Duodenal mucosa (tissue), 2 donors: ENCODE data around the gene DKK2.

Experiments
- H3K27ac ChIP-seq: one replicate; pipeline ENCODE4 v1.7.0; 2013; ENCODE audit warnings: low read depth, low read length
- H3K27me3 ChIP-seq, 2 donors: one replicate each; pipeline ENCODE4 v1.7.0; 2013; ENCODE audit warnings: low read length in 2 of 2, control low read depth in 1 of 2; ENCODE audit not compliant: insufficient read depth in 2 of 2, control insufficient read depth in 1 of 2
- H3K36me3 ChIP-seq, 2 donors: one replicate each; pipeline ENCODE4 v1.7.0; 2013; ENCODE audit warnings: low read length in 2 of 2, control low read depth in 1 of 2; ENCODE audit not compliant: insufficient read depth in 2 of 2, control insufficient read depth in 1 of 2
- H3K4me1 ChIP-seq, 2 donors: one replicate each; pipeline ENCODE4 v1.7.0; 2013; ENCODE audit warnings: low read length in 2 of 2, control low read depth in 1 of 2; ENCODE audit not compliant: insufficient read depth in 2 of 2, control insufficient read depth in 1 of 2
- H3K4me3 ChIP-seq, 2 donors: one replicate each; pipeline ENCODE4 v1.7.0; 2013; ENCODE audit warnings: low read length in 2 of 2, low read depth in 1 of 2
- H3K9ac ChIP-seq, 2 donors: one replicate each; pipeline ENCODE4 v1.7.0; 2013; ENCODE audit warnings: low read length in 2 of 2, low read depth in 1 of 2
- H3K9me3 ChIP-seq, 2 donors: one replicate each; pipeline ENCODE4 v1.7.0; 2013; ENCODE audit warnings: low read length in 2 of 2, control low read depth in 1 of 2; ENCODE audit not compliant: control insufficient read depth in 1 of 2

Gene DKK2

DNA sequence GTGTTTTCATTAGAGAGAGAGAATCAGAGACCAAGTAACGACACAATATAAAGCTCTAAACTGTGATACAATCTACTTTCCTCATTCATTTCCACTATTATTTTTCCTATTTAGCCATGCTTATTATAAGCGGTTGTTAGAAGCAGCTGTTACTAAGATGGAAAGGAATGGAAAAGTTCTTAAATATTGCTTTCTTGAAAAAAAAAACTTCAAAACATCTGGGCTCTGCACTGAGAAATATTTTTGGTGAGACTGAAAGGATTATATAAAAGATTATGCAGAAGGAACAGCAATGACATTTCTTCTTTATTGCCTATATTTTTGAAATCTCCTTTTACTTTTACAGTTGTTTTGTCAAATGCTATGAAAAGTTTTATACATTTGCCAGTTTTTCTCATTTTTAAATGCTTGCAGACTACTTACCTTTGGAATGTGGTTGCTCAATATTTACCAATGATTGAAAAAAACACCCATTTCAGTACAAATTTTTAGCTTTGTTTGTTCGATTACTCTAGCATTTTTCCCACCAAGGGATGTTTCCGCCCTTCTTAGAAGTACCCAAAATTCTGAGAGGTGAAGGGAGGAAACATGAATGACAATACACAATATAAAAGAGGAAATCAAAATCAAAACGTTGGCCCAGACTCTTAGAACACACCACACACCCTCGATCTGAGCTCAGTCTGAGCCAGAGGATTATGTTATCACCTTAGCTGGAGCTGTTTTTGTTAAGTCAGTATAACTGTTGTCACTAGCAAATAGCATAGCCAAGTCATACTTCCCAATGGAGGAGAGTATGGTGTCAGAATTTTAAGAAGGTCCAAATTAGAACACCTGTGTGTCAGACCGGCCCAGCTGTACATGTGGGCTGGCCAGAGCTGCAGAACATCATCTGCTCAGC lies 18.4 kb downstream of the DKK2 start:
- H3K4me1 ChIP-seq: no peaks in the 10 kb centered on the region
- no peaks in the 10 kb centered on the region for H3K36me3 ChIP-seq
- H3K9ac ChIP-seq: no peak overlapping the region
- no peaks in the 10 kb centered on the region for H3K27me3 ChIP-seq
- H3K9me3 ChIP-seq: no peaks in the 10 kb centered on the region
- no peak overlapping the region for H3K4me3 ChIP-seq
- H3K27ac ChIP-seq: no peak overlapping the region

DNA sequence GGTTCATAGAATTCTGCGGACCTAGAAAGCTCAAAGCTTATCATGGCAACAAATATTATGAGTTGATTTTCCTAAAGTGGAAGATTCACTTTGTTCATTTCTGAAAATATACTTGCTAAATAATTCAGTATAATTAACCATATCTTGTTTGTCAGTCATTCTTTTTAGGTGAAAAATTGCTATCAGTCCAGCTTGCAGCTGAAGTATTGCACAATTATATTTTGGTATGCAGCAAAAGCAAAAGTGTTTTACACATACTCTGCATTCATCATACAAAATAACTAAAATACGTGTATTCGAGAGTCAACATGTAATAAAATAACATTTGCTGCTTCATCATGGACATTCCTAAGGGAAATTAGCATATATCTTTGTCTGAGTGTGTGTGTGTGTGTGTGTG lies 24.8 kb downstream of the DKK2 start:
- no peaks in the 10 kb centered on the region for H3K4me1 ChIP-seq

DNA sequence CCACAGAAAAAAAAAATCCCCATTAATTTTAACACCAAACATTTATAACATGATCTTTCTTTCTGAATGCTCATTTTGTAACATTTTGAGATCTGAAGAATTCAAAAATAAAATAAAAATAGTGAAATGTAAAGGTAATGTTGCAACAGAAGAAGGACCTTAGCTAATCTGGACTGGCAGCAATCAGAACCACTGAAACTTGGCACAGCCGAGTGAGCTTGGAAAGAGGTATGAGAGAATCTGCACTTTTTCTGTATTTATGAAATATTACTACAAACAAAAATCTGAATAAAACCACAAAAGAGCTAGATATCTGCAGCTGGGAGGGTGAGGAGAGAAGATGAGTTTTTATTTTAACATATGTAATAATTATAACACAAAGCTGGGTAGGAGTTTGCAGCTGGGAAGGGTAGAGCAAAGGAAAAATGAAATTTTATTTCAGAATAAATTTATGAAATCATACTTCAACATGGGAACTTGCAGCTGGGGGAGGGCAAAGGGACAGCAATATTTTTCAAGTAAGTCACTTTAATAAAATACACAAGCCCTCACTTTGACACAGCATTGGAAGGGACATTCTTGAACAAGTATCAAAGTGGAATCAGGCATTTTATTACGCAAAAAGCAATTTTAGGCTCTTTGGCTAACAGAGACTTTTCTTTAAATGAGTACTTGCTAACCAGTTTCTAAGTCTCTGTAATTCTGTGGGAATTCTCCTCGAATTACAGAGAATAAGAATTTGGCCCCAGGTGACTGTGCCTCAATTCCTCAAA lies 26.7 kb downstream of the DKK2 start:
- Histone ChIP-seq H3K27ac (no peak overlapping the region), H3K9ac (no peak overlapping the region), H3K36me3 (no peaks in the 10 kb centered on the region), H3K9me3 (no peaks in the 10 kb centered on the region), H3K4me1 (no peaks in the 10 kb centered on the region), H3K4me3 (no peak overlapping the region), H3K27me3 (no peaks in the 10 kb centered on the region)

More for the DNA sequence above, 24.8 kb downstream of the DKK2 start:
- H3K36me3 ChIP-seq: no peaks in the 10 kb centered on the region
- H3K9me3 ChIP-seq: no peaks in the 10 kb centered on the region
- no peak overlapping the region for H3K4me3 ChIP-seq
- no peaks in the 10 kb centered on the region for H3K27me3 ChIP-seq
- no peak overlapping the region for H3K27ac ChIP-seq
- no peak overlapping the region for H3K9ac ChIP-seq

DNA sequence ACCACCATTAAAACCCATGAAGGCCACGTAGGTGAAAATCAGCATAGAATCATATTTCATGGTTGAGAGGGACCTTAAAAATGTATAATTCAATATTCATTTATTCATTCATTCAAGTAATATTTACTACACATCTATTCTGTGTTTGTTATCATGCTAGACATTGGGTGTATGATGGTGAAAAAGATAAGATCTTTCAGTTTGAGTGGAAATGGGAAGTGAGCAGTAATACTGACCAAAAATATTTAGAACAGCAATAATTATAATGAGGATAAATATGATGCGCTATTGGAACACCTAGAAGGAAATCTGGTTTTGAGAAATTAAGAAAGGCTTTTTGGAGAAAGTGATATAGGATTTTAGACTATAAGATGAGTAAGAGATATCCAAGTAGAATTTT lies 28.0 kb downstream of the DKK2 start:
- Histone ChIP-seq H3K9ac (no peak overlapping the region), H3K27me3 (no peaks in the 10 kb centered on the region), H3K4me1 (no peaks in the 10 kb centered on the region), H3K27ac (no peak overlapping the region), H3K36me3 (no peaks in the 10 kb centered on the region), H3K9me3 (no peaks in the 10 kb centered on the region), H3K4me3 (no peak overlapping the region)

DNA sequence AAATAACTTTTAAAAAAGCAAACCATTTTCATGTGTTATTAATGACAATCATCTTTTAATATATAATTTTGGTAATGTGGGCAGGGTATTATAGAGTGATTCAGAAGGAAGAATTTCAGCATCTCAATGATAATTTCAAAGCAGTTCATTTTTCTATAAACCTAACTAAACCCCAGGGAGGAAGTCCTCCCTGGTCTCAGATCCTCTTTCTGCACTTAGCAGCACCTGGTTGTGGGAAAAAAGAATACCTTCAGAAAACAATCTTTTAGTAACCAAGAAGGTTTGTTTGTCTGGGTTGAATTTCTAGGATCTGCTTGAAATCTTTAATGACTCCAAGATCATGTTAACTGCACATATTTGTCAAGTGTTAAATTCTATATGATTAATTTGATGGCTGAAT lies 29.9 kb downstream of the DKK2 start:
- Histone ChIP-seq H3K27ac (no peak overlapping the region), H3K9ac (no peak overlapping the region), H3K27me3 (no peaks in the 10 kb centered on the region), H3K4me1 (no peaks in the 10 kb centered on the region), H3K9me3 (no peaks in the 10 kb centered on the region), H3K4me3 (no peak overlapping the region), H3K36me3 (no peaks in the 10 kb centered on the region)

DNA sequence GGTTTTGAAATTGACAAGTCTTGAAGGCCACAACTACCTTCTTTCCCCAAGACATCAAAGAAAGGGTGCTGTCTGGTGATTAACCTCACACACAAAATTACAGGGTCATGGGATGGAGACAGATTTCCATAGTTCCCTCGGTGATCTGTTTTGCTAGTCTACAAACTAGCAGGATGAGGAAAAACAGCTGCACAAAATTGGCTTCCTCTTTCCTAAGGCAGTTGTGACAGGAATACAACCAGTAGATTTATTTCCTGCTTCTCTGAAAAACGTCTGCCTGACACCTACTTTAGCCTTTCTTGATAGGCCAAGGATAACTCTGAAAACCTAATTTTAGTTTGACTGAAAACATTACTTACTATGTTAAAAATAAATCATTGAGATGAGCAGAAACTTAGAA lies 39.6 kb downstream of the DKK2 start:
- Histone ChIP-seq H3K36me3 (no peaks in the 10 kb centered on the region), H3K9ac (no peak overlapping the region), H3K9me3 (no peaks in the 10 kb centered on the region), H3K4me1 (no peaks in the 10 kb centered on the region), H3K27ac (no peak overlapping the region), H3K27me3 (no peaks in the 10 kb centered on the region), H3K4me3 (no peak overlapping the region)

DNA sequence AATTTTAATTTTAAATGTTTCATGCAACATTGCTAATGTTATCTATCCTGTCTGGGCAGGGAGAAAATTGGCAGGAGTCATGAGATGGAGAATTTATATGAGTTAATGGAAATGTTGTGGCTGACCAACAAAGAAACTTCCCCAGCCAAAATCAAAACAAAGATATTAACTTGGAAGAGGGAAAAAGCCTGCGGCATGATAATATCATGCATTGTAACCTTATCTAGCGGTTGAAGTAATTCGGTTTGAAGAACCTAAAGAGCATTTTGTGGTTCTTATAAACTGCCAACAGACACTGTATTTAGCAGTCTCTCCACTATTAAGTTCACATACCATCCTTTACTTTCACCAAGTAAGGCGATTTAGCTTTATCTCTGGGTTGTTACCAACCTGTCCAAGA lies 42.3 kb downstream of the DKK2 start:
- no peak overlapping the region for H3K9ac ChIP-seq
- H3K4me3 ChIP-seq: no peak overlapping the region
- H3K9me3 ChIP-seq: no peaks in the 10 kb centered on the region

DNA sequence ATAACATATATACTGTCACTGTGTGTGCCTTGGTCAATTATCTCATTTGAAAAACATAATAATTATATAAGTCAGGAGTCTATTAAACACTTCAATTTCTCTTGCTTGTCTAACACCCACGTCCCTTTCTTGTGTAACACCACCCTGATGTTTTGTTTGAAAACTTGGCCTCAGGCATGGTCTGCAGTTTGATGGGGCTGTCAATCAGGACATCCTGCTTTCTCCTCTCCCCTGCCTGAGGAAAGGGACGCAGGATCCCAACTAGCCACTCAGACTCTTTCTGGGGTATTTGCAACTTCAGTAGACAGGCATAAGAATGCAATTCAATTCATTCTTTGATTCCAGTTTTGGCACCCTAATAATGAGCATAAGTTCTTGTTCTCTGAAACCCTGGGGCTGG lies 48.8 kb downstream of the DKK2 start:
- H3K4me1 ChIP-seq: no peaks in the 10 kb centered on the region
- no peaks in the 10 kb centered on the region for H3K9me3 ChIP-seq
- no peak overlapping the region for H3K27ac ChIP-seq
- no peaks in the 10 kb centered on the region for H3K27me3 ChIP-seq
- no peaks in the 10 kb centered on the region for H3K36me3 ChIP-seq
- no peak overlapping the region for H3K4me3 ChIP-seq
- no peak overlapping the region for H3K9ac ChIP-seq

More for the DNA sequence above, 42.3 kb downstream of the DKK2 start:
- Histone ChIP-seq H3K36me3 (no peaks in the 10 kb centered on the region), H3K27me3 (no peaks in the 10 kb centered on the region), H3K27ac (no peak overlapping the region), H3K4me1 (no peaks in the 10 kb centered on the region)

DNA sequence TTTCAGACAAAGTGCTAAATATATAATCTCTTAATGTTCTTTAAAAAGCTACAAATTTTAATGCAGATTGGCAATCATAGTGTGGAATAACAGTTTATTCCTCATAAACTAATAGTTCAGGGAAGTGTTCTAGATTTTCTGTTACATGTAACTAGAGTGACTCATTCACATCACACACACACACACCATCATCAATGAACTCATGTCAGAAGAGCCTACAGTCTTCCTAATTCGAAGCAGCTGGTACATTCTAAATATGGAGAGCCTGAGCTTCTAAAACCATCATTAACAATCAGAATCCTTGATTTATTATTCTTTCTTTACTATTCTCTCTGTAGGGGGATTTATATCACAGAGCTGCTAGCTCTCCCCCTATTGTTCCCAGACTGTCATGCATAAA lies 49.6 kb downstream of the DKK2 start:
- no peaks in the 10 kb centered on the region for H3K36me3 ChIP-seq
- no peak overlapping the region for H3K9ac ChIP-seq
- no peak overlapping the region for H3K27ac ChIP-seq
- H3K4me1 ChIP-seq: no peaks in the 10 kb centered on the region
- no peaks in the 10 kb centered on the region for H3K27me3 ChIP-seq
- H3K4me3 ChIP-seq: no peak overlapping the region
- no peaks in the 10 kb centered on the region for H3K9me3 ChIP-seq

DNA sequence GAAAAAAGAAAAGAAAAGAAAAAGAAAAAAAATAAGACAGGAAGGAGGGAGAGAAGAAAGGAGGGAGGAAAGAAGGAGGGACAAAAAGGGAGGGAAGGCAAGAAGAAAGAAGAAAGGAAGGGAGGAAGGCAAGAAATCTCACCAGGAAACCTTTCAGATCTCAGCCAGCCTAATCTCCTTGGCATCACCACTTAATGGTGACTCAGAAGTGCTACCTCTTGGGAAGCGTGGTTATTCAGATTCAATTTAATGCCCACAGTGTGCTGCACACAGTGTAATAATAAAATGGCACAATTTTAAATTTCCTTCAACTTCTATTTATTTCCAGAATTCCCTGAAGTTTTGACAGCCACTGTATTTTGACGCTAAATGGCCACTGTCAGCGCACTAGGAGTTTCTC lies 50.3 kb downstream of the DKK2 start:
- Histone ChIP-seq H3K27me3 (no peaks in the 10 kb centered on the region), H3K4me1 (no peaks in the 10 kb centered on the region)

More for the DNA sequence above, 50.3 kb downstream of the DKK2 start:
- Histone ChIP-seq H3K9me3 (no peaks in the 10 kb centered on the region), H3K27ac (no peak overlapping the region), H3K4me3 (no peak overlapping the region), H3K9ac (no peak overlapping the region), H3K36me3 (no peaks in the 10 kb centered on the region)
